ENCODE measurements around the gene CRK. TPM values are rescaled to one million over a fixed set of nuclear protein-coding genes. Genes with fewer than 3 reads are reported as not detected.

The CRK gene
- total and polyA plus RNA-seq, 2 of the 4 experiments (the other 2 are of a cell fraction) = 57.6 to 100 TPM

- Histone ChIP-seq H4K20me1 (ENCODE audit: insufficient read depth, low read length) (peaks cover 3% of the 10 kb centered on the region; the same call in 1 of the 2 replicates), H3K4me2 (ENCODE audit: low read depth, low read length) (no peak overlapping the region), H2BK120ac (ENCODE audit: low read depth, low read length) (no peak overlapping the region), H2BK20ac (ENCODE audit: low read depth, low read length) (no peak overlapping the region), H3K4ac (ENCODE audit: low read depth, low read length) (no peak overlapping the region), H3K27me3 (ENCODE audit: control insufficient read depth, insufficient read depth, low read length) (no peaks in the 10 kb centered on the region), H2BK15ac (ENCODE audit: low read depth, low read length) (no peak overlapping the region), H3K9me3 (ENCODE audit: control insufficient read depth, insufficient read depth, low read length) (no peaks in the 10 kb centered on the region), H3K4me3 (ENCODE audit: insufficient read depth, low read depth, low read length) (no peak overlapping the region), H3K79me1 (ENCODE audit: low read depth in 1 of 2, low read length in 2 of 2) (peaks cover 5 to 20% of the 10 kb centered on the region in 2 experiments; a peak in 3 of 4 replicates), H3K9ac (ENCODE audit: low read depth, low read length) (no peak overlapping the region), H2AFZ (replicated peaks; ENCODE audit: low read length, poor library complexity) (no peak overlapping the region), H3K56ac (ENCODE audit: extremely low read depth, insufficient read depth, low read length) (no peak overlapping the region), H4K8ac (ENCODE audit: low read depth in 2 of 2, low read length in 2 of 2) (no peak overlapping the region), H2AK5ac (ENCODE audit: low read depth, low read length) (no peak overlapping the region), H3K27ac (ENCODE audit: insufficient read depth, low read length) (no peak overlapping the region), H3K18ac (ENCODE audit: low read depth, low read length) (no peak overlapping the region), H3K9me1 (ENCODE audit: insufficient read depth, low read length) (peaks cover 9% of the 10 kb centered on the region; the same call in 1 of the 2 replicates), H4K91ac (ENCODE audit: insufficient read depth, low read depth, low read length) (no peak overlapping the region), H2AK9ac (replicated peaks; ENCODE audit: low read depth, low read length, poor library complexity) (no peak overlapping the region), H3K14ac (replicated peaks; ENCODE audit: low read depth, low read length) (no peak overlapping the region), H4K5ac (ENCODE audit: low read depth, low read length) (no peak overlapping the region), H3K23ac (ENCODE audit: low read depth, low read length) (no peak overlapping the region), H2BK5ac (ENCODE audit: low read depth, low read length, poor library complexity, severe bottlenecking) (no peak overlapping the region), H3K4me1 (ENCODE audit: control insufficient read depth, insufficient read depth, low read length) (peaks cover 11% of the 10 kb centered on the region), H3K36me3 (ENCODE audit: control insufficient read depth, insufficient read depth, low read length) (peaks cover 14% of the 10 kb centered on the region)
- ChIA-PET CTCF (no interaction called here), POLR2A (ENCODE audit: unreplicated experiment) (interaction anchor here (0.5 kb wide), 1 partner anchor 94 kb away, joined by 3 read pairs; no protein-coding TSS in a partner anchor)
- intact Hi-C loops (cut with micrococcal nuclease) = no loop called here
- 61% methylated on average over 3 of the region's 14 CpGs; no CpG with 5 or more reads in 1 of the 2 experiments for WGBS, 2 experiments (ENCODE audit: extremely low coverage in 2 of 2, insufficient read length in 1 of 2)
- TF ChIP-seq MAFK (IDR thresholded peaks at IDR 0.05; ENCODE audit: low read depth, low read length) = no peak
- no peak for TF ChIP-seq MAZ (IDR thresholded peaks at IDR 0.05; ENCODE audit: borderline replicate concordance, low read depth, low read length)
- TF ChIP-seq MXI1 (IDR thresholded peaks at IDR 0.05; ENCODE audit: borderline replicate concordance, low read depth, low read length) = no peak
- TF ChIP-seq BHLHE40 (IDR thresholded peaks at IDR 0.05; ENCODE audit: low read depth, low read length) = no peak
- TF ChIP-seq FOS (IDR thresholded peaks at IDR 0.05; ENCODE audit: low read depth, low read length) = no peak
- TF ChIP-seq USF2 (IDR thresholded peaks at IDR 0.05; ENCODE audit: low read depth, low read length) = no peak
- TF ChIP-seq RAD21 (IDR thresholded peaks at IDR 0.05; ENCODE audit: low read length) = no peak
- no peak for TF ChIP-seq RFX5 (IDR thresholded peaks at IDR 0.05; ENCODE audit: low read depth, low read length)
- TF ChIP-seq SMC3 (IDR thresholded peaks at IDR 0.05; ENCODE audit: low read depth, low read length) = no peak
- TF ChIP-seq ELK1 (IDR thresholded peaks at IDR 0.05; ENCODE audit: borderline replicate concordance, low read depth, low read length) = no peak
- TF ChIP-seq POLR2A (IDR thresholded peaks at IDR 0.05; ENCODE audit: low read depth, low read length) = no peak
- TF ChIP-seq CEBPB (IDR thresholded peaks at IDR 0.05; ENCODE audit: low read depth, low read length) = no peak
- TF ChIP-seq RCOR1 (IDR thresholded peaks at IDR 0.05; ENCODE audit: insufficient replicate concordance, low read length) = no peak
- DNase-seq (no peak), ATAC-seq (ENCODE audit: low read depth) (no peak)
- in situ Hi-C loops (cut with MboI; ENCODE audit: low sequenced_read_pairs) = no loop called here
- dilution Hi-C loops (cut with HindIII; ENCODE audit: low sequenced_read_pairs, unreplicated experiment) = no loop called here
- no TSS peak for BruUV-seq (replicated peaks)
Observed at GRCh38 chr17:1495265-1495989, 39.4 kb upstream of the CRK start.
